ENCODE results near the gene PSEN1.

The PSEN1 gene

GRCh38 chr14:73249108-73249507 lies 112.8 kb downstream of the PSEN1 start:
- in situ Hi-C loops (cut with MboI; ENCODE audit: low pct_unique_long_range_greater_than_20kb, low sequenced_read_pairs), result no loop called here
- no peak for DNase-seq

GRCh38 chr14:73249564-73250316 lies 113.4 kb downstream of the PSEN1 start:
- no peak for DNase-seq
- in situ Hi-C loops (cut with MboI; ENCODE audit: low pct_unique_long_range_greater_than_20kb, low sequenced_read_pairs), result no loop called here

DNA sequence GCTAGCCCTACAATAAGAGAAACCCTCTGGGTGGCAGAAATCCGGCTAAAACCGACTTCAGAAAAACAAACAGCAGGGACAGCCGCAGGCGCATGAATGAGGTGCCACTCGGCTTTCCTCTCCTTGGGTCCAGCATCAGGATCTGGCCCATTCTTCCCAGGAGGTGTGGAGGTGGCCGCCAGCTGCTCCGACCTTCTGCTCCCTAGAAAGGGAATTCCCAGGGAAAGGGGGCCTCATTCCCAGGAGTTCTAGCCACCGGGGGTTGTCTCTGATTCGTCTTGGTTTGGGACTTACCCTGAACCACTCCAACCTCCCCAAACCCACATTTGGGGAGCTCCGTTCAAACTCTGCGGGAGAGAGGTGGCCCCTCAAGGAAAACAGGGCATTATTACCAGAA lies 114.0 kb downstream of the PSEN1 start:
- no peak for DNase-seq
- in situ Hi-C loops (cut with MboI; ENCODE audit: low pct_unique_long_range_greater_than_20kb, low sequenced_read_pairs), result no loop called here

- no peak for DNase-seq
- in situ Hi-C loops (cut with MboI; ENCODE audit: low pct_unique_long_range_greater_than_20kb, low sequenced_read_pairs), result no loop called here
Measured at GRCh38 chr14:73250781-73251500, 114.6 kb downstream of the PSEN1 start.

DNA sequence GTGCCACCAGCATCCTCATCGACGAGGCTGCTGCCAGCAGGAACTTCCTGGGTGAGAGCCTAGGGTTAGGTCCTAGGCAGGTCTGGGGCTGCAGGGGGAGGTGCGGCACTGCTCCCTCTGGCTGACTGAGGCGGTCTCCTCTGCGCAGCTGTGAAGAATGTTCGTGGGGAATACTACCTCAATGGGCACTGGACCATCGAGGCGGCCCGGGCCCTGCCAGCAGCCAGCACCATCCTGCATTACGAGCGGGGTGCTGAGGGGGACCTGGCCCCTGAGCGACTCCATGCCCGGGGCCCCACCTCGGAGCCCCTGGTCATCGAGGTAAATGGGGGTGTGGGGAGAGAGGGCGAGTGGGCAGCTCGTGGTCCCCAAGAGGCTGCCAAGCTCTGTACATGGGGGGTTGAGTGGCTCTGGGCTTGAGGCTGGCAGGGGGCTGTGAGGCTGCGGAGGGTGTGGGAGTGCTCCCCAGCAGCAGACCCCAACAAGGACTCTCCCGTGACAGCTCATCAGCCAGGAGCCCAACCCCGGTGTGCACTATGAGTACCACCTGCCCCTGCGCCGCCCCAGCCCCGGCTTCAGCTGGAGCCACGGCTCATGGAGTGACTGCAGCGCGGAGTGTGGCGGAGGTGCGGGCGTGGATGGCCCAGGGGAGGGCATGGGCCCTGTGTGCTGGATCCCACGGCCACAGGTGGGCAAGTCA lies 115.4 kb downstream of the PSEN1 start:
- in situ Hi-C loops (cut with MboI; ENCODE audit: low pct_unique_long_range_greater_than_20kb, low sequenced_read_pairs), result no loop called here
- no peak for DNase-seq

DNA sequence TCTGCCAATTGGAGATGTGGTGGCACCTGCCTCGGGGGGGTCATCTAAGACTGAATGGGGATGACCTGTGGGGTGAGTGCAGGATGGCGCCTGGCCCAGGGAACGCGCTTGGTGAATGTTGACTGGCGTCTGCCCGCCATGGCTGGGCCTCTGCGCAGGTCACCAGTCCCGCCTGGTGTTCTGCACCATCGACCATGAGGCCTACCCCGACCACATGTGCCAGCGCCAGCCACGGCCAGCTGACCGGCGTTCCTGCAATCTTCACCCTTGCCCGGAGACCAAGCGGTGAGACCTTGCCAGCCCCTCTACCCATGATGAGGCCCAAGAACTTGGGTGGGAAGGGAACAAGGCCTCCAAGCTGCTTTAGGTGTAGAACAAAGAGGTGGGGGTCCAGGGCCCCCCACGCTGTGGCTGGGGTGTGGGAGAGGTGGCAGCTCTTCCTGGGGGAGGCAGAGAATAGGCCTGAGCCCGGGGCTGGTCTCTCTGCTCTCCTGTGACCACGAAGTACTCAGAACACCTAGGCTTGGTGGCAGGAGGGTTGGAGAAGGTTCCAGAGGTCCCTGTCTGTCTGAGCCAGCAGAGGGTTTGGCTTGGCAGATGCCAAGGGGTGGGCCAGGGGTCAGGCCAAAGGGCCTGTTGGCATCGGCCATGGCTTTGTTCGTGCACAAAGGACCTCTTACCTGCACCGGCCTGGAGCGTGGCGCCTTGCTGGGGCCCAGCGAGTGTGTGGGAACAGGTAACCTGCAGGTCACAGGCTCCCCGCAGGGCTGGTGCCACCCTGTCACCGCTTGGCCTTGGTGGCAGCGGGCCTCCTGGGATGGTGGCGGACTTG lies 116.4 kb downstream of the PSEN1 start:
- no peak for DNase-seq
- in situ Hi-C loops (cut with MboI; ENCODE audit: low pct_unique_long_range_greater_than_20kb, low sequenced_read_pairs), result no loop called here

- DNase-seq, result no peak
- in situ Hi-C loops (cut with MboI; ENCODE audit: low pct_unique_long_range_greater_than_20kb, low sequenced_read_pairs), result no loop called here
Measured at GRCh38 chr14:73253323-73253610, 117.0 kb downstream of the PSEN1 start.

DNA sequence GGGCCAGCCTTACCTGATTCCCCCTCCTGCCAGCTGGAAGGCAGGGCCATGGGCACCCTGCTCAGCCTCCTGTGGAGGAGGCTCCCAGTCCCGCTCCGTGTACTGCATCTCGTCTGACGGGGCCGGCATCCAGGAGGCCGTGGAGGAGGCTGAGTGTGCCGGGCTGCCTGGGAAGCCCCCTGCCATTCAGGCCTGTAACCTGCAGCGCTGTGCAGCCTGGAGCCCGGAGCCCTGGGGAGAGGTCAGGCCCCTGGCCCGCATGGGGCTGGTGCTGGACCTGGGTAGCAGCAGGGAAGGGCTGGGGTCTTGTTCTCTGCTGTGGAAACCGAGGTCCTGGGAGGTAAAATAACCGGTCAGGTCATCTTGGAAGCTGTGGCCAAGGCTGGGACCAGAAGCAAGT lies 117.4 kb downstream of the PSEN1 start:
- in situ Hi-C loops (cut with MboI; ENCODE audit: low pct_unique_long_range_greater_than_20kb, low sequenced_read_pairs), result no loop called here

GRCh38 chr14:73254247-73255004 lies 118.1 kb downstream of the PSEN1 start:
- in situ Hi-C loops (cut with MboI; ENCODE audit: low pct_unique_long_range_greater_than_20kb, low sequenced_read_pairs), result no loop called here

More for the DNA sequence above, 117.4 kb downstream of the PSEN1 start:
- no peak for DNase-seq

GRCh38 chr14:73255005-73255400 lies 118.7 kb downstream of the PSEN1 start:
- in situ Hi-C loops (cut with MboI; ENCODE audit: low pct_unique_long_range_greater_than_20kb, low sequenced_read_pairs), result no loop called here

More at GRCh38 chr14:73254247-73255004, 118.1 kb downstream of the PSEN1 start:
- no peak for DNase-seq

DNA sequence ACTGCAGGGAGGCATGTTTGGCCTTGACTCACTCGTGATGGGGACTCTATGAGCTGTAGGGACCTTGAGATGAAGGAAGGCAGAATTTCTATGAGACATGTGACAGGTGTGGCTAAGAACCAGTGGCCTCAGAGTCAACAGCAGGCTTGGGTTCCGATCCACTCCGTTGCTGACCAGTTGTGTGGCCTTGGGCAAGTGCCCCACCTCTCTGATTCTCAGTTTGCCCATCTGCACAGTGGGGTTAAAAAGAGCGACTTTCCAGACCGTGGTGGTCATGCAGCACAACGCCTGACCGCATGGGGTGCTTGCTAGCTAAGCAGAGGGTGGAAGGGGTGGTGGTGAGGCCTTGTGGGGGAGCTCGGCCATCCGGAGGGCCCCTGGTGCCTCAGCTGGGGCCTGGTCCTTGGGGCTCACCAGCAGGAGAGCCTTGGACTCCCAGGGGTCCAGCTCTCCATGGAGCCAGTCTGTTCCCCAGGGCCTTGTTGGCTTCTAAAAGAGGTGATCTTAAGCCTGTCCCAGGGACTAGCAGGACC lies 119.5 kb downstream of the PSEN1 start:
- in situ Hi-C loops (cut with MboI; ENCODE audit: low pct_unique_long_range_greater_than_20kb, low sequenced_read_pairs), result no loop called here

More at GRCh38 chr14:73255005-73255400, 118.7 kb downstream of the PSEN1 start:
- DNase-seq, result no peak

GRCh38 chr14:73258076-73258475 lies 121.8 kb downstream of the PSEN1 start:
- in situ Hi-C loops (cut with MboI; ENCODE audit: low pct_unique_long_range_greater_than_20kb, low sequenced_read_pairs), result no loop called here
- no peak for DNase-seq

More for the DNA sequence above, 119.5 kb downstream of the PSEN1 start:
- no peak for DNase-seq

DNA sequence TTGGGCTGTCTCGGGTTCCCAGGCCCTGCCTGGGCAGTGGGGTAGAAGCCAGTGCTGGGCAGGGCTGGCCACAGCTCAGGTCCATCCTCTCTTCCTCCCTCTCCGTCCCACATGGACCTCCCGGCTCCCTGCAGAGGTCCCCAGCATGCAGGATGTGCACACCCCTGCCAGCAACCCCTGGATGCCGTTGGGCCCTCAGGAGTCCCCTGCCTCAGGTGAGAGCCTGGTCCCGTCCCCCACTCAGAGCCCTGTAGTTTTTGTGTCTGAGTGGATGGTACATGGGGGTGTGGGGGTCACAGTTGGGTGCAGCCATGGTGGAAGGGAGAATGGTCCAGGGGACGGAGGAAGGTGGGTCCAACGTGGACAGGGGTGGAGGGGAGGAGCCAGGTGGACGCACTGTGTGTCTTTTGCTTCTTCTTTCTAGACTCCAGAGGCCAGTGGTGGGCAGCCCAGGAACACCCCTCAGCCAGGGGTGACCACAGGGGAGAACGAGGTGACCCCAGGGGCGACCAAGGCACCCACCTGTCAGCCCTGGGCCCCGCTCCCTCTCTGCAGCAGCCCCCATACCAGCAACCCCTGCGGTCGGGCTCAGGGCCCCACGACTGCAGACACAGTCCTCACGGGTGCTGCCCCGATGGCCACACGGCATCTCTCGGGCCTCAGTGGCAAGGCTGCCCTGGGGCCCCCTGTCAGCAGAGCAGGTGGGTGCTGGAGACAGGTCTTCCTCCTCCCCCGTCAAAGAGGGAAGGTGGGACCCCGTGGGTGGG lies 122.7 kb downstream of the PSEN1 start:
- in situ Hi-C loops (cut with MboI; ENCODE audit: low pct_unique_long_range_greater_than_20kb, low sequenced_read_pairs), result no loop called here
- no peak for DNase-seq

DNA sequence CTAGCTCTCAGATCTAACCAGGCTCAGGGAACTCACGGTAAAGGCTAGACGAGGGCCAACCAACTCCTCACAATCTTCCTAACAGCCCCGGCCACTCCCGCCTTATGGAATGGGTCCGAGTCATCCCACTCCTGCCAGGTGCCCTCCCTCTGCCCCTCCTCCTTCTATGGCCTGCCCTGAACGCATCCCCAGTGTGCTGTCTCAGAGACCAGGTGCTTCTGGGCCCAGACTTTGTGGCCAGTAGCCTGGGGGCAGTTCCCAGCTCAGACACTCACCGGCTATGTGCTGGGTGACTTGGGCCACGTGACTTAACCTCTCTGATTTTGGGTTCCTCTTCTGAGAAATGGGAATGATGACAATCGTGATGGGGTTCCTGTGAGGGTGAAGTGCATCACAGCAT lies 123.5 kb downstream of the PSEN1 start:
- in situ Hi-C loops (cut with MboI; ENCODE audit: low pct_unique_long_range_greater_than_20kb, low sequenced_read_pairs), result no loop called here
- DNase-seq, result no peak

DNA sequence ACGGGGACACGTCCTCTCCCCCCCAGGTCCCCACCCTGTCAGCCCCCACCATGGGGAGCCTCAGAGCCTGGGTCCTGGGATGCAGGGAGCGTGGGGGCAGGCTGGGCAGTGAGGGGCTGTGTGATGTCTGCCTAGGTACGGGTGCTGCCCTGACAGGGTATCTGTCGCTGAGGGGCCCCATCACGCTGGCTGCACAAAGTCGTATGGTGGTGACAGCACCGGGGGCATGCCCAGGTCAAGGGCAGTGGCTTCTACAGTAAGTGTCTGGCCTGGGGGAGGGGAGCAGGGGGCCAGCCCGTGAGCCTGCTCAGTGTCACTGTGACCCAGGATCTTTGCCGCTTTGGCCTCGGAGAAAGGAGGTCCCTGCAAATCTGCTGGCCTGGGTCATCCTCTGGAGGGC lies 124.3 kb downstream of the PSEN1 start:
- in situ Hi-C loops (cut with MboI; ENCODE audit: low pct_unique_long_range_greater_than_20kb, low sequenced_read_pairs), result no loop called here
- DNase-seq, result no peak

- DNase-seq, result no peak
- in situ Hi-C loops (cut with MboI; ENCODE audit: low pct_unique_long_range_greater_than_20kb, low sequenced_read_pairs), result no loop called here
Measured at GRCh38 chr14:73261075-73261474, 124.8 kb downstream of the PSEN1 start.

DNA sequence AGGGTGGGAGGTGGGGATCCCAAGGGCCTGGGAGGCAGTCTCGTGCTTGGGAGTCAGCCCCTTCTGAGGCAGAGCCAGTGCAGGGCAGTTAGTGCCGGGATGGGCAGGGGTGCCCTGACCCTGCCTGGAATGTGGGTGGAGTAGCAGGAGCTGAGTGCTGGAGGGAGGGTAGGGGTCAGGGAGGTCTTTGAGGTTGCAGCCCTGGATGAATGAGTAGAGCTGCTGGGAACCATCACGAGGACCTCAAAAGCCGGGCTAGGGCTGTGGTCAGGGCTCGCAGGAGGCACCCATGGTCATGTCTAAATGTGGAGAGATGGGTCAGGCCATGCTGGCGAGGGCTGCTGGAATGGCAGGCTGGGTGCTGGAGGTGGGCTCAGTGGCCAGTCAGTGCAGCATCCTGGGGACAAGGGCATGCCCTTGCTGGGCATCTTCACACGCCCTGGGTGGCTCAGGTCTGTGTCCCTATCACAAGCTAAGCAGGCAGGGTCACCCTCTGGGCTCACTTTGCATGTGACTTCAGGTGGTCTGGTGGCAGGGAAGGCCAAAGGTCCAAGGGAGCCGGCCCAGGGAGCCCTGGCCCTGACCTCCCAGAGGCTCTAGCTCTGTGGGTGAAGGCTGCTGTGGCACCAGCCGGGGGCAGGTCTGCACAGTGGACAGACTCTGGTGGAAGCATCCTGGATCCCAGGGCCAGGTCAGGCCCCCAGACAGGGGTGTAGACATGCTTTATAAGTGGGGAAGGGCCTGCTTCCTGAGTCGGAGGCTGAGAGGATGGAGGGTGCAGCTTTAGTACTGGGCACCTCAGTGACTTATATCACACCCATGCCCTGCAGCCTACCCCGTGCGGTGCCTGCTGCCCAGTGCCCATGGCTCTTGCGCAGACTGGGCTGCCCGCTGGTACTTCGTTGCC lies 125.5 kb downstream of the PSEN1 start:
- DNase-seq, result no peak
- in situ Hi-C loops (cut with MboI; ENCODE audit: low pct_unique_long_range_greater_than_20kb, low sequenced_read_pairs), result no loop called here
